Measurements from ENCODE around the gene CCRL2.

DNA sequence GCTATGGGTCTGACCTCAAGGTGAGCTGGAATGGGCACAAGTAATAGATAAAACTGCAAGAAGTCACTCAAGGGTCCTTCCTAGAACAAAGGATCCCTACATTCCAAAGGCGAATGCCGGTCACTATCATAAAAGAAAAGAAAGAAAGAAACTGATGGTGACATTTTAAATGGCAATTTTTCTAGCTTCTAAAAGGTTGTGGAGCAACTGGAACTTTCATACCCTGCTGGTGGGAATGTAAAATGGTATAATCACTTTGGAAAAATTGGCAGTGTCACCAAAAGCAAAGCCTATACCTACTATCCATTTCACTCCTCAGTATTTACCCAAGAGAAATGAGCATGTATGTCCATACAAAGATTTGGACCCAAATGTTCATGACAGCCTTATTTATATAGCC lies 4.2 kb downstream of the CCRL2 start:
- TF ChIP-seq, protein P1, sequence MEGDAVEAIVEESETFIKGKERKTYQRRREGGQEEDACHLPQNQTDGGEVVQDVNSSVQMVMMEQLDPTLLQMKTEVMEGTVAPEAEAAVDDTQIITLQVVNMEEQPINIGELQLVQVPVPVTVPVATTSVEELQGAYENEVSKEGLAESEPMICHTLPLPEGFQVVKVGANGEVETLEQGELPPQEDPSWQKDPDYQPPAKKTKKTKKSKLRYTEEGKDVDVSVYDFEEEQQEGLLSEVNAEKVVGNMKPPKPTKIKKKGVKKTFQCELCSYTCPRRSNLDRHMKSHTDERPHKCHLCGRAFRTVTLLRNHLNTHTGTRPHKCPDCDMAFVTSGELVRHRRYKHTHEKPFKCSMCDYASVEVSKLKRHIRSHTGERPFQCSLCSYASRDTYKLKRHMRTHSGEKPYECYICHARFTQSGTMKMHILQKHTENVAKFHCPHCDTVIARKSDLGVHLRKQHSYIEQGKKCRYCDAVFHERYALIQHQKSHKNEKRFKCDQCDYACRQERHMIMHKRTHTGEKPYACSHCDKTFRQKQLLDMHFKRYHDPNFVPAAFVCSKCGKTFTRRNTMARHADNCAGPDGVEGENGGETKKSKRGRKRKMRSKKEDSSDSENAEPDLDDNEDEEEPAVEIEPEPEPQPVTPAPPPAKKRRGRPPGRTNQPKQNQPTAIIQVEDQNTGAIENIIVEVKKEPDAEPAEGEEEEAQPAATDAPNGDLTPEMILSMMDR (IDR thresholded peaks at IDR 0.05) = no peak
- no peak for TF ChIP-seq EZH2 (IDR thresholded peaks at IDR 0.05; ENCODE audit: borderline replicate concordance, insufficient read depth, low read depth, low read length, poor library complexity, severe bottlenecking)

All from B cell (primary cell).